ENCODE results near the gene HLA-G.

The HLA-G gene

DNA sequence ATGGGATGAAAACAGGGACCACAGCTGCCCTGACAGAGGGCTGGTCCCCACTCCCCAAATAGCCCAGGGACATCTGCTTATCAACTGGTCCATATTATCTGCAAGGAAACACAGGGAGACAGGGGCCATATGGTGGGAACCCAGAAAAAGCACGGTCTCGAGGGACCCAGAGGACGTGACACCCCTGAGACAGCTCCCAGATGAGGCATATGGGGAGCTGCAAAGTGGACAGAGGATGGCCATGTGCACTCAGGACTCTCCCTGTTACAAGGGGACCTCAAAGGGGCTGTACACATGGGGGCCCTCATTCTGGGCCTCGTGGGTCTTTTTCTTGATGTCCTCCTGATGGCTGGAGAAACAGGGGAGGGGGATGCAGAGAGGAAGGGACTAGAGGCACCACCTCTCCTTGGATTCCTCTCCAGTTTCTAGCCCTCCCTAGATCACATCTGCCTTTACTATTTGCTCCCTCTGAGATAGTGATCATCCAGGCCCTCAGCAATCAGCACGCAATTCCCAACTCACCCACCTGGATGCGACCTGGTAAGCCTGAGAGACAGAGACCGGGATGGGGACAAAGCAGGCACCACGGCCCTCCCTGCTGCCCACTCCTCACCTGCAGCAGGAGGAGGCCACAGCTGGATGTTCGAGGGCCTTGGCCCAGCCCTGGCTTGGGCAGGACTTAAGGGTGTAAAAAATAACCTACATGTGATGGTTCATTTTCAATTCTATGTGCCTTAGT lies 13.1 kb upstream of the HLA-G start:
- no peak for DNase-seq (ENCODE audit: low read depth, low spot score)
- TF ChIP-seq, protein P1, sequence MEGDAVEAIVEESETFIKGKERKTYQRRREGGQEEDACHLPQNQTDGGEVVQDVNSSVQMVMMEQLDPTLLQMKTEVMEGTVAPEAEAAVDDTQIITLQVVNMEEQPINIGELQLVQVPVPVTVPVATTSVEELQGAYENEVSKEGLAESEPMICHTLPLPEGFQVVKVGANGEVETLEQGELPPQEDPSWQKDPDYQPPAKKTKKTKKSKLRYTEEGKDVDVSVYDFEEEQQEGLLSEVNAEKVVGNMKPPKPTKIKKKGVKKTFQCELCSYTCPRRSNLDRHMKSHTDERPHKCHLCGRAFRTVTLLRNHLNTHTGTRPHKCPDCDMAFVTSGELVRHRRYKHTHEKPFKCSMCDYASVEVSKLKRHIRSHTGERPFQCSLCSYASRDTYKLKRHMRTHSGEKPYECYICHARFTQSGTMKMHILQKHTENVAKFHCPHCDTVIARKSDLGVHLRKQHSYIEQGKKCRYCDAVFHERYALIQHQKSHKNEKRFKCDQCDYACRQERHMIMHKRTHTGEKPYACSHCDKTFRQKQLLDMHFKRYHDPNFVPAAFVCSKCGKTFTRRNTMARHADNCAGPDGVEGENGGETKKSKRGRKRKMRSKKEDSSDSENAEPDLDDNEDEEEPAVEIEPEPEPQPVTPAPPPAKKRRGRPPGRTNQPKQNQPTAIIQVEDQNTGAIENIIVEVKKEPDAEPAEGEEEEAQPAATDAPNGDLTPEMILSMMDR (IDR thresholded peaks at IDR 0.05; ENCODE audit: low read depth, low read length): no peak
- in situ Hi-C loops (cut with HindIII; ENCODE audit: low sequenced_read_pairs): no loop called here
- no peak overlapping the region for H3K4me3 ChIP-seq (ENCODE audit: low read depth, low read length)

DNA sequence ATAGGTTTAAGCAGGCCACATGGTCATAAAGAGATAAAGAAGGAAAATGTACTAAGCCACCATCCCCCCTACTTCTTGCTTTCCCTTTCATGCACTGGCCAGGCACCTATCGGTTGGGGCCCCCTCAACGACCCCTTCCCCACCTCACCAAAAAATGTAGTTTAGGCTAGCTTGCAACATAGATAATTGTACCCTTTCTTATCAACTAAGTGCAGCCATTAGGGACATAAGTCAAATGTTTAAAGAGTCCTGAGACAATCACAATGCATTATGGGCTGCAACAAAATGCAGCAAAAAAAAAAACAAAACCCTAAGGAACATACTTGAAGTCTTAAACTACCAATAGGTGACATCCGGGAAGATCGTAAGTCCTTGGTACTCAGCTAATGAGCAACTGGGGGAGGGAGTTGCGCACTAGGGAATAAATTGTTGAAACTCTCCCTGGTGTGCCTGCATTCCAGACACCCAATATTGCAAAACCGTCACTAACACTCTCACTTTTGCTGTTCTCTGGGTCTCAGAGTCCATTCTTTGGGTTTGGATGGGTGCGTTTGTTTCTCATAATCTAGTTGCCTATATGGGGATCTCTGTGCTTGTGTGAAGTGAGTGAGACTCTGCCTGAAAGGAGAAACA lies 12.4 kb upstream of the HLA-G start:
- H3K4me3 ChIP-seq (ENCODE audit: low read depth, low read length): no peak overlapping the region
- TF ChIP-seq, protein P1 (IDR thresholded peaks at IDR 0.05; ENCODE audit: low read depth, low read length): no peak
- no peak for DNase-seq (ENCODE audit: low read depth, low spot score)
- in situ Hi-C loops (cut with HindIII; ENCODE audit: low sequenced_read_pairs): no loop called here

DNA sequence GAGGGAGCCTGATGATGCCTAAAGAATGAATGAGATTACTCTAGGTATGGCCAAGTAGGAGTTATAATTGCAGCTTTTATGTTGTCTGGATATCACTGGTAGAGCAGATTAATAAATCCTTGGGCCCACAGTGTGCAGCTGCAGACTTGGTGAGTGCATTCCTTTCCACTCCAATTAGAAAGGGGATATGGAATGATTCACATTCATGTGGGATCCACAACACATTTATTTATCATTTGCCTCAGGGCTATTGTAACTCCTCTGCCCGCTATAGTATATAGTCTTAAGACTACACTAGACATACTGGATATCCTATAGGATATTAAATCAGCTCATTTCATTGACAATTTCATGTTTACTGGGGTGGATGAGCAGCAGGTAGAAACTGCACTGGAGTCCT lies 11.6 kb upstream of the HLA-G start:
- DNase-seq (ENCODE audit: low read depth, low spot score): no peak
- in situ Hi-C loops (cut with HindIII; ENCODE audit: low sequenced_read_pairs): no loop called here
- TF ChIP-seq, protein P1 (IDR thresholded peaks at IDR 0.05; ENCODE audit: low read depth, low read length): no peak
- no peak overlapping the region for H3K4me3 ChIP-seq (ENCODE audit: low read depth, low read length)

DNA sequence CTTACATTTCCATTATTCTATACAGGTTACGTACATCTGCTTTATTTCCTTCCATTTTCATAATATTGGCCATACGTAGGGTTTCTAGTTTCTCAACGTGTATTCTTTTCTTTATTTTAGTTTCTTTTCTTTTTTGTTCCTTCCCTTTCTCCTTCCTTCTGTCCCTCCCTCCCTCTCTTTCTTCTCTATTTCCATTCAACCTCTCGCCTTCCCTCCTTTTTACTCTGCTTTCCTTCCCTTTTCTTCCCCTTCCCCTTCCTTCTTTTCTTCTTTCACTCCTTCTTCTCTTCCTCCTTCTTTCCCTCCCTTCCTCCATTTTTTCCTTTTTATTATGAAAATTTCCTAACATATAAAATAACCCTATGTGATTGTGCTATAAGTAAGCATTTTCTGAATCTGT lies 8.7 kb upstream of the HLA-G start:
- in situ Hi-C loops (cut with HindIII; ENCODE audit: low sequenced_read_pairs): no loop called here
- DNase-seq (ENCODE audit: low read depth, low spot score): no peak
- H3K4me3 ChIP-seq (ENCODE audit: low read depth, low read length): no peak overlapping the region
- TF ChIP-seq, protein P1 (IDR thresholded peaks at IDR 0.05; ENCODE audit: low read depth, low read length): no peak

DNA sequence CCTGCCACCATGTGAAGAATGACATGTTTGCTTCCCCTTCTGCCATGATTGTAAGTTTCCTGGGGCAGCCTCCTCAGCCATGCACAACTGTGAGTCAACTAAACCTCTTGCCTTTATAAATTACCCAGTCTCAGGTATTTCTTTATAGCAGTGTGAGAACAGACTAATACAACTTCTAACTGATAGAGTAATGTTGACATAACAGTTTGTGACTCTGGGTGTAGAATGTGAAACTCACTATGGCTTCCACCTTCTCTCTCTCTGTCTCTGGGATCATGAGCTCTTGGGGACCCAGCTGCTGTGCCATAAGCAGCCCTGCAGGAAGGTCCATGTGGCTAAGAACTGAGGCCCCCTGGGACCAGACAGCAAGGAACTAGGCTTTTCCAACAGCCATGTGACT lies 3.5 kb upstream of the HLA-G start:
- DNase-seq (ENCODE audit: low read depth, low spot score): no peak
- H3K4me3 ChIP-seq (ENCODE audit: low read depth, low read length): no peak overlapping the region
- in situ Hi-C loops (cut with HindIII; ENCODE audit: low sequenced_read_pairs): no loop called here
- TF ChIP-seq, protein P1 (IDR thresholded peaks at IDR 0.05; ENCODE audit: low read depth, low read length): no peak

DNA sequence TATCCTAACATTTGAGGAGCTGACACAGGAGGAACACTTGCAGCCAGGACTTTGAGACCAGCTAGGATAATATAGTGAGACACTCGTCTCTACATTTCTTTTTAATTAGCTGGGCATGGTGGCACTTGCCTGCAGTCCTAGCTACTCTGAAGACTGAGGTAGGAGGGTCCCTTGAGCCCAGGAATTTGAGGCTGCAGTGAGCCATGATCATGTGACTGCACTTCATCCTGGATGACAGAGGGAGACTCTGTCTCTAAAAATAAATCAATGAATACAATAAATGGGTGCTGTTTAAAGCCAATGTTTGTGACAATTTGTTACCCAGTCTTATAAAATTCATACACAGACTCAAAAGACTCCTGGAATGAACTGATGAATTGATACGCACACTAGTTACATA lies 1.8 kb upstream of the HLA-G start:
- in situ Hi-C loops (cut with HindIII; ENCODE audit: low sequenced_read_pairs): no loop called here
- DNase-seq (ENCODE audit: low read depth, low spot score): no peak
- TF ChIP-seq, protein P1 (IDR thresholded peaks at IDR 0.05; ENCODE audit: low read depth, low read length): no peak
- no peak overlapping the region for H3K4me3 ChIP-seq (ENCODE audit: low read depth, low read length)
